Psoas muscle (tissue), 8 donors: ENCODE data around the gene WASF2. TPM values are rescaled to one million over a fixed set of nuclear protein-coding genes. Genes with fewer than 3 reads are reported as not detected.

ENCODE experiments used
- ATAC-seq, 4 donors: fragments of 200-7000 bp; cut with Tn5 transposase; one replicate each; pipeline ENCODE4 v1.9.1; 2020; ENCODE audit warnings: moderate library complexity in 3 of 4, mild to moderate bottlenecking in 2 of 4
- DNase-seq, 2 donors: peaks; one replicate each; pipeline ENCODE4 v3.0.0-alpha.2; 2020
- H3K27ac ChIP-seq: fragments of 200-600 bp; one replicate; pipeline ENCODE4 v1.8.0; 2022
- H3K27me3 ChIP-seq, 3 donors: fragments of 200-600 bp in 1 of 3; one replicate each; pipeline versions ENCODE4 v1.6.1 to v1.8.0; 2013 to 2022; ENCODE audit warnings: low read length in 2 of 3, mild to moderate bottlenecking in 2 of 3, moderate library complexity in 1 of 3; ENCODE audit not compliant: insufficient read depth in 3 of 3
- H3K36me3 ChIP-seq, 2 donors: fragments of 200-600 bp in 1 of 2; one replicate each; pipeline versions ENCODE4 v1.6.1 to v1.8.0; 2013 to 2022; ENCODE audit warnings: low read depth in 1 of 2, mild to moderate bottlenecking in 1 of 2, moderate library complexity in 1 of 2; ENCODE audit not compliant: insufficient read depth in 1 of 2
- H3K4me1 ChIP-seq: fragments of 200-600 bp; one replicate; pipeline ENCODE4 v1.8.0; 2022
- H3K4me3 ChIP-seq: fragments of 200-600 bp; one replicate; pipeline ENCODE4 v1.8.0; 2022; ENCODE audit warnings: mild to moderate bottlenecking
- H3K9me3 ChIP-seq: fragments of 200-600 bp; one replicate; pipeline ENCODE4 v1.8.0; 2022
- CTCF ChIP-seq: fragments of 200-600 bp; IDR thresholded peaks from one replicate; pipeline ENCODE4 v1.8.0; 2022; ENCODE audit warnings: antibody characterized with exemption
- WGBS, 3 donors: extraction: QIAGEN DNeasy Blood & Tissue Kit; methylation state at CpG; one replicate each; pipeline versions ENCODE4 v1.1.6 to v1.1.7; 2013; 5-methylcytosine and 5-hydroxymethylcytosine counted together
- intact Hi-C, 2 donors: fragments of 100-400 bp; cut with DNase I; formaldehyde crosslinking; loops; one replicate each; pipeline versions ENCODE4 v1.11.0 to v1.14.2; 2022
- polyA plus RNA-seq, 3 donors: library from polyadenylated mRNA; stranded (reverse); fragments of 200-250 nt; gene quantifications; one replicate each; pipeline ENCODE4 v1.2.3, GENCODE V29; 2013
- total RNA-seq, 4 donors: library from RNA; stranded (reverse); fragmentation: NEBNext Ultra II Directional in 2 of 4; extraction: Animal tissue kit (Norgen Biotek cat#: 25700) in 2 of 4; gene quantifications; one replicate each; pipeline versions ENCODE4 v1.2.1 to v1.2.4, GENCODE V29; 2021 to 2023
- donor health status: healthy with polysubstance abuse.
- donor health status: DM: no; HTN: no; CAD: no; lungs with moderate emphysema.
- donor health status: Bipolar disorder and iron deficiency.
- donor health status: healthy.
- donor health status: DM: yes; HTN: yes; CAD: no.
- donor health status: DM: no; HTN: no; CAD: no.
- donor health status: DM: no; HTN: no; CAD: no.
- donor health status: DM: yes; HTN: yes; CAD: no.

Gene WASF2
- total and polyA plus RNA-seq, 7 donors = 7.9 to 40.6 (median 29.4) TPM

- Histone ChIP-seq H3K27me3 (no peaks in the 10 kb centered on the region), H3K27ac (no peak overlapping the region), H3K4me3 (no peak overlapping the region), H3K9me3 (no peaks in the 10 kb centered on the region), H3K4me1 (no peaks in the 10 kb centered on the region), H3K36me3 (peaks cover 0 to 81% of the 10 kb centered on the region in 2 donors)
- intact Hi-C loops = loop anchor here in 1 of 2 donors (2.0 to 5.0 kb wide), 2 partner anchors 37 to 58 kb away; partner anchors contain the start of gene TMEM222
- 97 to 99% (median 99%) methylated on average over 5 of the region's 5 CpGs for WGBS, 3 donors
- ATAC-seq (no peak), DNase-seq (no peak)
- TF ChIP-seq CTCF = no peak
Observed at GRCh38 chr1:27358928-27359313, 131.0 kb downstream of the WASF2 start.

- Histone ChIP-seq H3K9me3 (no peaks in the 10 kb centered on the region), H3K4me1 (no peaks in the 10 kb centered on the region), H3K36me3 (peaks cover 0 to 75% of the 10 kb centered on the region in 2 donors), H3K4me3 (no peak overlapping the region), H3K27me3 (no peaks in the 10 kb centered on the region), H3K27ac (no peak overlapping the region)
- no peak for ATAC-seq
- DNase-seq = no peak
- intact Hi-C loops = loop anchor here in 1 of 2 donors (2.0 to 5.0 kb wide), 2 partner anchors 36 to 57 kb away; partner anchors contain the start of gene TMEM222
- TF ChIP-seq CTCF = no peak
- 91 to 94% (median 92%) methylated on average over 20 to 21 of the region's 21 CpGs for WGBS, 3 donors
Observed at GRCh38 chr1:27358038-27358927, 131.7 kb downstream of the WASF2 start.

GRCh38 chr1:27357281-27358037 lies 132.5 kb downstream of the WASF2 start:
- H3K27me3 ChIP-seq = no peaks in the 10 kb centered on the region
- TF ChIP-seq CTCF = peak; percentile 97
- ATAC-seq (peak; percentile 82 to 95 (median 90)), DNase-seq (peak; percentile 77 to 88)
- H3K9me3 ChIP-seq = no peaks in the 10 kb centered on the region
- no peak overlapping the region for H3K27ac ChIP-seq
- H3K4me3 ChIP-seq = peak overlapping the region; percentile 25
- 38 to 40% (median 39%) methylated on average over 40 of the region's 40 CpGs for WGBS, 3 donors
- no peaks in the 10 kb centered on the region for H3K4me1 ChIP-seq
- H3K36me3 ChIP-seq = peaks cover 0 to 69% of the 10 kb centered on the region in 2 donors
- intact Hi-C loops = loop anchor here (2.0 to 5.0 kb wide), 4 partner anchors 31 to 57 kb away; partner anchors contain the start of gene TMEM222 (in 1 of the 2)

GRCh38 chr1:27356619-27357280 lies 133.2 kb downstream of the WASF2 start:
- WGBS, 3 donors = 82 to 89% (median 83%) methylated on average over 37 of the region's 37 CpGs
- ATAC-seq (peak in 1 of 4 donors; percentile 1), DNase-seq (no peak)
- H3K36me3 ChIP-seq = peaks cover 0 to 62% of the 10 kb centered on the region in 2 donors
- H3K27me3 ChIP-seq = no peaks in the 10 kb centered on the region
- TF ChIP-seq CTCF = no peak
- no peaks in the 10 kb centered on the region for H3K9me3 ChIP-seq
- no peaks in the 10 kb centered on the region for H3K4me1 ChIP-seq
- H3K27ac ChIP-seq = no peak overlapping the region
- intact Hi-C loops = loop anchor here (2.0 to 5.0 kb wide), 3 partner anchors 32 to 34 kb away; partner anchors contain the start of gene TMEM222 (in 1 of the 2)
- no peak overlapping the region for H3K4me3 ChIP-seq
